Measurements from ENCODE around the gene CAPZB.

CAPZB gene

GRCh38 chr1:19381261-19381660 is 104.1 kb downstream of the CAPZB start:
- no peak for DNase-seq

- no peak for DNase-seq
Measured at GRCh38 chr1:19377812-19378718, 107.3 kb downstream of the CAPZB start.

- no peak for DNase-seq
Measured at GRCh38 chr1:19376428-19377372, 108.6 kb downstream of the CAPZB start.

DNA sequence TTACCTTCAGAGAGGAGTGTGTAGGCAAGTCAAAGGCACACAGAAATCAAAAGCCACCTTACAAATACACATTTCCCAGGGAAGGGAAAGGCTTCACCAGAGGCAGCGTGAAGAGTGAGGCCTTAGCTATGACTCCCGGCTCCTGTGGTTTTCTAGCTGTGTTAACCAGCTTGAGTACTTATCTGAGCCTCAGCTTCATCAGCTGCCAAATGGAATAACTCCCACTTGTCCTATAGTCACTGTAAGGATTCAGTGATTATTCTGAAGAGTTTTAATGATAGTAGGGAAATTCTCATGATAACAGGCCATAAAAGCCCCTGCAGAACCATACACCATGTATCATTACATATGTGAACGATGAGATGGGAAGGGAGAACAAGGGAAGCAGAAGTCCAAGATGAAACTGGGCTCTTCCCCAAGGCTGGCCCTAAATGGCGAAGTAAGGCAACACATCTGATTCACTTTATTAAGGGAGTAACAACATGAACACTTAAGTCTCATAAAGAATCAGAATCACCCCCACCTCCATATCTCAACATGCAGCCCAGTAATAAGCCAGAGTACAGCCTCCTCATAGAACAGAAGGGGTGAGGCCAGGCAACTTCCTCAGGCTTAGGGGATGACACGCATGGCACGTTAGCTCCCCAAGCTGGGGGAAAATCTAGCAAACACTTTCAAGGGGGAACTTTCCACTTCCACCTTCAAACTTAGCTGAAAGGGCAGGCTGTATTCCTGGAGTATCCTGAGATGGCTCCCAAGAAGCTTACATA is 109.5 kb downstream of the CAPZB start:
- DNase-seq, result no peak

- no peak for DNase-seq
Measured at GRCh38 chr1:19374926-19375325, 110.4 kb downstream of the CAPZB start.

GRCh38 chr1:19374083-19374801 is 111.1 kb downstream of the CAPZB start:
- DNase-seq, result no peak

- no peak for DNase-seq
Measured at GRCh38 chr1:19373211-19374082, 111.9 kb downstream of the CAPZB start.

DNA sequence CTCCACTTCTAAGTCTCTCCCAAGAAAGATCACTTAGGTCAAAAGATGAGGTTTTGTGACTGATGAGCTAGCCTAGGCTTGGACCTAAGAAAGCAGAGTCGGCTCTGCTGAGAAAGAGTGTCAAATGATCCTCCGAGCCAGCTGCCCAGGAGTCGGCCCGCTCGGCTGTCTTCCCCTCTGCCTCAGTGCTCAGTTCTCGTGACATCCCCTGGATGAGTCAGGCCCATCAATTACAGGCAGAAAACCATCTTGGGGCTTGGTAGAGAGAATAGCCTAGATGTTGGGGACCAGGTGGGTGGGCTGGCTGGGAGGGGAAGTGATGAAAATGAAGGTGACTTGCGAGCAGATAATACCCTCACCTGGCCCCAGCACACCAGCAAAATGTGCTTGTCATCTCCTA is 112.7 kb downstream of the CAPZB start:
- DNase-seq, result no peak

DNA sequence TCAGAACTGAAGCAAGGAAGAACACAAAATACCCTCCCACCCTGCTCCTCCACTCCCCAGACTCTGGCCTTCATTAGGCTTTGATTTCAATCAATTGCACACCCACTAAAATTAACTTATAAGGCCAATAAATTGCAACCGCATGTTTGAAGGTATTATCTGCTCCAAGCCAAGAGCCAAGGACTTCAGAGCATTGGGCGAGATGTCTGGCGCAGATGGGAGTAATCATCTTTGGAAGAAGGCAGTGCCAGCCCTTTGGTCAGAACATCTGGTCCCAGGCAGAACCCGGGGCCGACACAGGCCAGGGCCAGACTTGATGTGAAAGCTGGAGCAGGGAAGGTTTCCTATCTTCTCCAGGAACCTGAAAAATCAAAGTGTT is 113.2 kb downstream of the CAPZB start:
- no peak for DNase-seq

- no peak for DNase-seq
Measured at GRCh38 chr1:19371226-19372135, 113.9 kb downstream of the CAPZB start.

DNA sequence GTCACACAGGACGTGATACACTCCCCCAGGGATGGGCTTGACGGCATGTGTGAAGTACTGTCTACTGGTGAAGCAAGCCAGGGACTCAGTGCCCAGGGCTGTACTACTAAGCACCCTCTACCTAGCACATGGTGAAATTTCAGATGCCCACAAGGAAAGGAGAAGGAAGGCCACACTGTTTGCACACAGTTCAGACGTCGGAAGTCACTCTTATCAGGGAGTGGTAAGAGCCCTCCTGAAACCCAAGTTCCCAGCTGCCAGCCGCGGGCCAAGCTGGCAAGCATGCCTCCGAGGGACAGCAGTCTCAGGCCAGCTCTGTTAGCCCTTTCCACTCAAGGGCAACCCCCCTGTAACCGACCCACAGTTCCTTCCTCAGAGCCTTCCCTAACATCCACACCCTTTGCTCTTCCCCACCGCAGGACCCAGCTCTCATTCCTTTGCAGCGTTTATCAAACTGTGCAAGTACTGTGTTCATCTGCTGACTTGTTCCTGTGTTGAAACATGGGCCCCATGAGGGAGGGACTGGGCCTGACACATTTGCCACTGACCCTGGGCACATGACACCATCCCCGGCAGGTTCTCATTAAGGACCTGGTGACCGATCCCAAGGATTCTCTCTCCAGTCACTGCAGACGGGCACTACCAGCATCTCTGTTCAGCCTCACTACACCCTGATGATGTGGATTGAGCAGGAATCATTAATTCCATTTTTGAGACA is 114.7 kb downstream of the CAPZB start:
- DNase-seq, result no peak

DNA sequence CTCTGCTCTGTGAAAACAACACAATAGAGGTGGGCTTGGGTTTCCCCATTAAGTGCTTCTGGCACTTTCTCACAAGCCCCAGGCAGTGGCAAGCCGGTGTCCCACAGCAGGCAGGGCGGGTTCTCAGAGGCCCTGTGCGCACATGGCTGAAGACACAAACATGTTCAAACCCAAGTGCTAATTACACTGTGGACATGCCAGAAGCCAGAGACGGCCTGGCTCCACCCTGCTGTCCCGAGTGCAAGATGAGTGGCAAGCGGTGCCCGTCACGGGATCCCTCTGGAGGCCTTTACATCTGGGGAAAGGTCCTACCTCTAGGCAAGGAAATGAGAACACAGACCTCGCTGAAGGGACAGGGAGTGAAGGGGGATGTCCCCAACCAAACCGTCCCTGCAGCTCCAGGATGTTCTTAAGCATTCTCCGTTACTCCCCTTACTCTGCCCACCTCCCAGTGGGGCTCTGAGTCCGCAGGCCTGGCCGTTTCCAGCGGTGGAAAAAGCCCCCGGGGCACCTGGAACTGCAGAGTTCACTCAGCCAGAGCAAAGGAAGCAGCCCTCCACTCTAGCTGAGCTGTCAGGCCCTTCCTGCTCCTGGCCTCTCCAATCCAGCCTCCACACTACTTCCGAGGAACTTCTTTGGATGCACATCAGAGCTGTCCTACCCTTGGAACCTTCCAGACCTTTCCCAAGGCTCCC is 115.8 kb downstream of the CAPZB start:
- DNase-seq, result no peak

GRCh38 chr1:19368964-19369363 is 116.4 kb downstream of the CAPZB start:
- DNase-seq, result no peak

DNA sequence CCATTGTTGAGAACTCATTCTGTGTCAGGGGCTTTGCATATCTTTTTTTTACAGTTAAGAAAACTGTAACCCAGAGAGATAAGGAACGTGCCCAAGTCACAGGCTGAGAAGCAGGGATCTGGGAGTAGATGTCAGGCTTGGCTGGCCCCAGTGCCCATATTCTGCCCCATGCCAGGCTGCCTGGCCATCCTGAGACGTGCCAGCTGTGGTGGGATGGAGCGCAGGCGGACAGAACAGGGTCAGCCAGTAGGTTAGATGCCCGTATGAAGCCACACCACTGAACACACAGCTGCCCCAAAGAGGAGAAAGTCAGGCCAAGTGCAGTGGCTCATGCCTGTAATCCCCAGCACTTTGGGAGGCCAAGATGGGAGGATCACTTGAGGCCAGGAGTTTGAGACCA is 117.3 kb downstream of the CAPZB start:
- no peak for DNase-seq

DNA sequence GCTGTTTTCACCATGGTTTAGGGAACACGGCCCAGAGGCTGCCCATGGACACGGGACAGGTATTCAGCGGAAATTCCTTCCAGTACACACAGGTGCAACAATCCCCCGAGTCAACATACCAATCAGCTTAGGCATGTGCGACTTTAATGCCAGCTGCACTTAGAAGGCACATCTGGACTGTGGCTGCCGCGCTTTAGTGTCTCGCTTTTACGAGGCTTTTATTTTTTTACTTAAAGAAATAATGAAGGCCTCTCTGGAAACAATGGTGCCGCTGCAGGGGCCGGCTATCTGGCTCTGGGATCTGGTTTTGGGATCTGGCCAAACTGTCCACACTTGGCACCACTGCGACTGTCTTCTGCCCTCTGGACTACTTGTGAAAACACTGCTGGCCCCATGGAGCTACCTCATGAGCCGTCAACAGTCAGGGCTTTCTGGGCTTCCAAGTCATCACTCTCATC is 117.7 kb downstream of the CAPZB start:
- DNase-seq, result no peak

- DNase-seq, result no peak
Measured at GRCh38 chr1:19366599-19367536, 118.5 kb downstream of the CAPZB start.

DNA sequence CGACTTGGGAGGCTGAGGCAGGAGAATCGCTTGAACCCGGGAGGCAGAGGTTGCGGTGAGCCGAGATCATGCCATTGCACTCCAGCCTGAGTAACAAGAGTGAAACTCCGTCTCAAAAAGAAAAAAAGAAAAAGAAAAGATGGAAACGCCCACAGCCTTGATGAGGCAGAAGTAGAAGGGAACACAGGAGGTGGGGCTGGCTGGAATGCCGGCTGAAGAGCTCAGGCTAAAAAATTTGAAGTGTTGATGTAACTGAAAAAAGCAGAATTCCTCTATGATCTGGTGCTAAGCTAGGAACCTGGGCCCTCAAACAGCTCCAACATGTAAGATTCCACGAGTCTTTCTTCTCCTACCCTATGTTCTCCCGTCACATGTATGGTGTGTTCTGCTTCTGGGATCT is 119.6 kb downstream of the CAPZB start:
- DNase-seq, result no peak

Data from activated naive CD4-positive, alpha-beta T cell (primary cell).